22Rv1 (cell line): ENCODE data around the gene NAXD.
"Not testable (repeated sequence)": the region's sequence is repeated elsewhere in the genome, so short reads cannot be mapped to it uniquely, and the experiment has no call there.

Experiments used
- H3K27ac ChIP-seq: fragments of 450-650 bp; 2 replicates; pipeline ENCODE4 v1.5.1; 2017
- ZFX ChIP-seq: fragments of 450-650 bp; IDR thresholded peaks from 2 replicates; pipeline ENCODE4 v1.6.1; 2017; ENCODE audit warnings: antibody characterized with exemption, borderline replicate concordance
- TF ChIP-seq, protein P1 (sequence below): fragments of 450-650 bp; IDR thresholded peaks from 2 replicates; pipeline ENCODE4 v1.5.1; 2017; ENCODE audit warnings: mild to moderate bottlenecking

Gene NAXD

DNA sequence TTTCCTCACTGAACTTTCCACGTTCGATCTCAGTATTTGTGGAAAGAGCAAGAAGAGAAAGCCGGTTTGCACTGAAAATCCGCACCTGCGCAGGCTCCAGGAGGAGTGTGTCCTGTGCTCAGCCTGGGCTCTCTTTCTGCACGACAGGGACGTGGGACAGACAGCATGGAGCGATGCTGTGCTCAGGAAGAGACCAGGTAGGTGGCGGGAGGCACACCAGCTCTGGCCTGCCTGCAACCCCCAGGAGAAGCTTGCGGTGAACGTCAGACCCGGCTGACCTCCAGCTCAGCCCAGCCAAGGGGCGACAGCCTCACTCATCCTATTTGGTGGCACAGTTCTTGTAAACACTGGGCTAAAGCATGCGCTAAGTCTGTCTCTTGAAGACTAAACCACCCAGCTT lies 35.9 kb downstream of the NAXD start:
- no peak for TF ChIP-seq ZFX
- TF ChIP-seq, protein P1, sequence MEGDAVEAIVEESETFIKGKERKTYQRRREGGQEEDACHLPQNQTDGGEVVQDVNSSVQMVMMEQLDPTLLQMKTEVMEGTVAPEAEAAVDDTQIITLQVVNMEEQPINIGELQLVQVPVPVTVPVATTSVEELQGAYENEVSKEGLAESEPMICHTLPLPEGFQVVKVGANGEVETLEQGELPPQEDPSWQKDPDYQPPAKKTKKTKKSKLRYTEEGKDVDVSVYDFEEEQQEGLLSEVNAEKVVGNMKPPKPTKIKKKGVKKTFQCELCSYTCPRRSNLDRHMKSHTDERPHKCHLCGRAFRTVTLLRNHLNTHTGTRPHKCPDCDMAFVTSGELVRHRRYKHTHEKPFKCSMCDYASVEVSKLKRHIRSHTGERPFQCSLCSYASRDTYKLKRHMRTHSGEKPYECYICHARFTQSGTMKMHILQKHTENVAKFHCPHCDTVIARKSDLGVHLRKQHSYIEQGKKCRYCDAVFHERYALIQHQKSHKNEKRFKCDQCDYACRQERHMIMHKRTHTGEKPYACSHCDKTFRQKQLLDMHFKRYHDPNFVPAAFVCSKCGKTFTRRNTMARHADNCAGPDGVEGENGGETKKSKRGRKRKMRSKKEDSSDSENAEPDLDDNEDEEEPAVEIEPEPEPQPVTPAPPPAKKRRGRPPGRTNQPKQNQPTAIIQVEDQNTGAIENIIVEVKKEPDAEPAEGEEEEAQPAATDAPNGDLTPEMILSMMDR: no peak
- H3K27ac ChIP-seq: no peak overlapping the region

DNA sequence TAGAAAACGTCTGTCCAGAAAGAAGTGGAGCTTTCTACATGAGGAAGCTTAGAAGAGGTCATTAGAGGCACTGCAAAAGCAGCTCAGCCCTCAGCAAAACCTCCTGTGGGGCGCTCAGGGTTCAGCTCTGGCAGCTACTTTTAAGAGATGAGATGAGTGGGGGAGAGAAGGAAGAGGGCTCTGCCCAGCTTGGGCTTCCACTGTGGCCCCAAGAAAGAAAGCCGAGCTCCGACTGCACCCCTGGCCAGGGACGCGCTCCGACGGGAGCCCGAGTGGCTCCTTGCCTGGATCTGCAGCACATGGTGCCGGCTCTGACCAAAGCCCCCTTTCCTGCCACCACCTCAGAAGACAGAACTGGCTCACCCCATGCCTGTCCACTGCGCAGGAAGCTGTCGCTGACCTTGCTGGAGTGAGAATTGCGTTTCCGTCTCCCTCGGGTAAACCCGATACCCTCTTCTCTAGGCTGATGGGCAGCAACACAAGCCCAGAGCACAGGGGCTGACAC lies 36.4 kb downstream of the NAXD start:
- no peak overlapping the region for H3K27ac ChIP-seq
- no peak for TF ChIP-seq ZFX

DNA sequence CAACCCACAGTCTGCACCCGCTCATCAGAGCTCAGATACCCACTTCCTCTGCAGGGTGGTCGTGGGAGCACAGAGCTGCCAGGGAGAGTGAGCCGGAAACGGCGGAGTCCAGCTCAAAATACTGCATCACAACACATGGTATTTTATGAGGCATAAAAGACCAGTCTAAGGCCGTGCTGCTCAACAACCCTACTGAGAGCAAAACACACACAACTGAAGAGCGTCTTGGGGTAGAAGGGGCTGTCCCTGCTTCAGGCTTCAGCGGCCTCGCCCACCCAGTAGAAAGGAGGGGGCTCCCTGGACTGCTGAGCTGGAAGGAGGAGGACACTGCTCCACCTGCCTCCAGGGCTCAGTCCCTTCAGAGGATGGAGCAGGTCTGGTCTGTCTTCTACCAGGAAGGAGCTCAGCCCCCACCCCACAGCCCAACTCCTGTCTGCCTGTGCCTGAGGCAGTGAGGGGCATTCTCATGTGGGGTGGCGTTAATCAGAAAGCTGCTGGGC lies 36.9 kb downstream of the NAXD start:
- no peak for TF ChIP-seq ZFX
- TF ChIP-seq, protein P1: no peak
- H3K27ac ChIP-seq: no peak overlapping the region

DNA sequence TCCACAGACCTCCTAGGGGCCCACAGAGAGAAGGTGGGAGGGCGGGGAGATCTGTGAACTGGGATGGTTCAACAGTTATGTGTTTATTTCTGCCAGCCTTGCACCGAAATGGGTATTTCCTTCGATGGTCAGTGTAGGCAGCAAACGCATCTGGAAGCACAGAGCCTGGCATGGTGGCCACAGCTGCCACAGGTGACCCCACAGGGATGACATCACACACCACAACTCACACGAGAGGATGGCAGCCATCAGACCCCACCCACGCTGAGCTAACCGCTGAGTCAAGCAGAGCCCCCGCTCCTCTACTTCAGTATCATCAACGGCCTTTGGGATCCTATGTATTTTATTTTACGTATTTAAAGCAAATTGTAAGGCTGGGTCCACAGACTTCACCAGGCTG lies 37.4 kb downstream of the NAXD start:
- no peak for TF ChIP-seq ZFX
- TF ChIP-seq, protein P1: no peak
- H3K27ac ChIP-seq: no peak overlapping the region

DNA sequence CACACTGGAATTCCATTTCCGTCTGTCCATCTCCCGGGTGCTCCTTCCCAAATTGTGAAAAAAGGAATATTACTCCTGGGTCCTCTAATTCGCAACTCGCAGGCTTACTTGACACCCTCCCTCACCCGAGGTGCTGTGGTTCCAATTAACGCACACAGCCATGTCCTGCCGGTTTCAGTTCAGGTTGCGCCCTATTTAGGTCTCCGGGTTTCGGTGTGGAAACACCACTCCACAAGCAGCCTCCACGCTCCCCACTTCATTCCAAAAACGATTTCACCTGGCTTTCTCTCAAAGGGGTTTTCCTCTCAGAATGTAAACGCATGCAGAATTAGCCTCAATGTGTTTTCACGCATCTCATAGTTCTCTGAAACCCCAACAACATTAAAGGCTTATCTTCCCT lies 37.9 kb downstream of the NAXD start:
- H3K27ac ChIP-seq: no peak overlapping the region
- TF ChIP-seq, protein P1: no peak

DNA sequence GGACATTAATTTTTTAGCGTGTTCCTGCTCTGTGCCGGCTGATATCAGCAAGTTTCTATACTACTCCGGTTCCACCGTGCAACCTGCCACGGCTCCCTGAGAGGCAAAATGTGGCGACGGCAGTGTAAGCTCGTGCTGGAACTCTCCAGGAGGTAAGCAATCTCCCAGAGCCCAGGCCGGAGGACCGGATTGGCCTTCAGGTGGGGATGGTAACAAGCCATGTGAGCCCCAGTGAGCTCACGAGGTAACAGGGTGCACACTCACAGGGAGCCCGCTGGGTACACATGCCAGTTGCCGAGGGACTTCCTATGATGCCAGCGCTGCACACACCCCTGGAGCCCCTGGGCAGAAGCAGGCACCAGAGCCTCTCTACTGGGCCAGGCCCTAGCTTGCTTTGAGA lies 38.5 kb downstream of the NAXD start:
- TF ChIP-seq, protein P1: no peak
- TF ChIP-seq ZFX: no peak
- H3K27ac ChIP-seq: no peak overlapping the region

DNA sequence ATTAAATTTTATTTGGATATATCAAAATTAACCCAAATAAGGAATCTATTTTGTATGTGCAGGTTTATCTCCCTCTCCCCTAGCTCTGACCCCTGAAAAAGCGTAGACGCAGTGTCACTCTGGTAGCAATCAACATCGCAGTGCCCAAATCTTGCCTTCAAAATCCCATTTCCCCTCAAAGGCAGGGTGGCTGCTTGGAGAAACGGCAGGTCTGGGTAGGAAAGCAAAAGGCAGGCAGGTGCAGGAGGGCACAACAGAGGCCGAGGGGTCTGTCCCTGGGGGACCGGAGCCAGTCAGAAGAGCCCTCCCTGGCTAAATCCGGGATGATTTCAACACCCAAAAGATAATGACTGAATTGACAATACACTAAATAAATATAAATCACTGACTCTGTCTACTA lies 41.9 kb downstream of the NAXD start:
- TF ChIP-seq ZFX: no peak
- TF ChIP-seq, protein P1: no peak
- H3K27ac ChIP-seq: no peak overlapping the region

DNA sequence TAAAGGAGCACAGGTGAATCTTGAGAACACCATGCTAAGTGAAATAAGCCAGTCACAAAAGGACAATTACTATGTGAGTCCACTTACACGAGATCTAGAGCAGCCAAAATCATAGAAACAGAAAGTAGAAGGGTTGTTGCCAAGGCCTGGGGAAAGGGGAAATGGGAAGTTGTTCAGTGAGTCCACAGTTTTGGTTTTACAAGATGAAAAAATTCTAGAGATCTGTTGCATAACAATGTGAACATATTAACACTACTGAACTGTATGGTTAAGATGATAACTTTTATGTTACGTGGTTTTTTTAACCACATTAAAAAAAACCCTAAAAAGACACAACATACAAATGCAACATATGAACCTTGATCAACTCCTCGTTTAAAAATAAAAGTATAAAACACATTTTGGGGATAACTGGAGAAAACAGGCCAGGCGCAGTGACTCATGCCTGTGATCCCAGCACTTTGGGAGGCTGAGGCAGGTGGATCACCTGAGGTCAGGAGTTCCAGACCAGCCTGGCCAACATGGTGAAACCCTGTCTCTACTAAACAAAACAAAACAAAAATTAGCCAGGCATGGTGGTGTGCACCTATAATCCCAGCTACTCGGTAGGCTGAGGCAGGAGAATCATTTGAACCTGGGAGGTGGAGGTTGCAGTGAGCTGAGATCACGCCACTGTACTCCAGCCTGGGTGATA lies 43.0 kb downstream of the NAXD start:
- not testable (repeated sequence) for H3K27ac ChIP-seq
